ENCODE measurements around the gene SMTN. TPM values are rescaled to one million over a fixed set of nuclear protein-coding genes. Genes with fewer than 3 reads are reported as not detected.

Gene SMTN
- total and polyA plus RNA-seq, 2 donors (not counting 3 experiments of a cell fraction or from before 2014, with no cell fraction given), result 59.0 to 197 TPM

GRCh38 chr22:31151872-31152271, 70.8 kb downstream of the SMTN start:
- peaks cover 21% of the 10 kb centered on the region for H3K4me1 ChIP-seq (ENCODE audit: control insufficient read depth, extremely low read depth, insufficient read depth, low read length)
- H3K4me2 ChIP-seq (ENCODE audit: insufficient read depth, low read length), result no peak overlapping the region
- ChIA-PET CTCF (interaction anchor here (1.2 to 17.9 kb wide), 4 partner anchors 11 to 205 kb away, joined by 3 to 231 read pairs (median 4); partner anchors contain the start of genes PLA2G3 and SELENOM), POLR2A (no interaction called here)
- H3K36me3 ChIP-seq (ENCODE audit: control insufficient read depth in 2 of 2, extremely low read depth in 1 of 2, insufficient read depth in 2 of 2, low read length in 2 of 2), result no peaks in the 10 kb centered on the region
- BruUV-seq (replicated peaks), result no TSS peak
- no peaks in the 10 kb centered on the region for H3K79me2 ChIP-seq (ENCODE audit: control insufficient read depth, insufficient read depth, low read length)
- no peak overlapping the region for H2AFZ ChIP-seq (ENCODE audit: low read depth, low read length)
- DNase-seq (ENCODE audit: low read depth, low spot score) (no peak), FAIRE-seq (peak; percentile 56)
- H3K9ac ChIP-seq (replicated peaks; ENCODE audit: extremely low read depth, insufficient read depth, low read length), result no peak overlapping the region
- dilution Hi-C loops (cut with MboI; ENCODE audit: extremely low pct_ligation_motif_present, low sequenced_read_pairs) (no loop called here), intact Hi-C loops (cut with micrococcal nuclease) (no loop called here)
- no peaks in the 10 kb centered on the region for H4K20me1 ChIP-seq (replicated peaks; ENCODE audit: control insufficient read depth, extremely low read depth, insufficient read depth, low read length)
- no peak overlapping the region for H3K27ac ChIP-seq (ENCODE audit: insufficient read depth, low read depth, low read length)
- no peaks in the 10 kb centered on the region for H3K27me3 ChIP-seq (ENCODE audit: control insufficient read depth in 2 of 2, insufficient read depth in 2 of 2, low read length in 2 of 2)
- H3K9me1 ChIP-seq (replicated peaks; ENCODE audit: control insufficient read depth, extremely low read depth, insufficient read depth, low read length), result no peaks in the 10 kb centered on the region
- H3K4me3 ChIP-seq (replicated peaks in 1 of 3; ENCODE audit: insufficient read depth in 1 of 3, low read depth in 1 of 3, low read length in 3 of 3), result no peak overlapping the region
- no peaks in the 10 kb centered on the region for H3K9me3 ChIP-seq (replicated peaks; ENCODE audit: control insufficient read depth, insufficient read depth, low read length)
- TF ChIP-seq POLR2A (IDR thresholded peaks at IDR 0.05; ENCODE audit: low read depth, low read length) (no peak), JUN (IDR thresholded peaks at IDR 0.05; ENCODE audit: borderline replicate concordance, insufficient read depth, insufficient read length, low read depth) (no peak), EZH2 (IDR thresholded peaks at IDR 0.05; ENCODE audit: borderline replicate concordance, low read depth, low read length, severe bottlenecking) (no peak), MAX (IDR thresholded peaks at IDR 0.05; ENCODE audit: insufficient read depth, insufficient read length) (no peak), FOS (IDR thresholded peaks at IDR 0.05; ENCODE audit: borderline replicate concordance, insufficient read depth, low read length) (no peak), GATA2 (IDR thresholded peaks at IDR 0.05; ENCODE audit: insufficient read depth, insufficient read length, low read depth, low read length) (no peak), POLR2AphosphoS5 (IDR thresholded peaks at IDR 0.05; ENCODE audit: insufficient read depth, low read depth, low read length) (no peak), MYC (IDR thresholded peaks at IDR 0.05; ENCODE audit: low read depth, low read length) (no peak), CTCF (IDR thresholded peaks at IDR 0.05; ENCODE audit: extremely low read depth in 1 of 2, insufficient read depth in 1 of 2, low read depth in 1 of 2, low read length in 2 of 2) (no peak)
